ENCODE measurements around the gene TCF12.

The TCF12 gene

GRCh38 chr15:57171426-57171825 lies 253.0 kb downstream of the TCF12 start:
- no peak for DNase-seq (ENCODE audit: low read depth)

- no peak for DNase-seq (ENCODE audit: low read depth)
Measured at GRCh38 chr15:57172925-57173324, 254.5 kb downstream of the TCF12 start.

- DNase-seq (ENCODE audit: low read depth) = no peak
Measured at GRCh38 chr15:57183041-57183440, 264.6 kb downstream of the TCF12 start.

- no peak for DNase-seq (ENCODE audit: low read depth)
Measured at GRCh38 chr15:57183614-57184344, 265.3 kb downstream of the TCF12 start.

GRCh38 chr15:57184502-57184901 lies 266.1 kb downstream of the TCF12 start:
- no peak for DNase-seq (ENCODE audit: low read depth)

GRCh38 chr15:57185507-57186074 lies 267.1 kb downstream of the TCF12 start:
- no peak for DNase-seq (ENCODE audit: low read depth)

GRCh38 chr15:57189466-57189865 lies 271.0 kb downstream of the TCF12 start:
- no peak for DNase-seq (ENCODE audit: low read depth)

GRCh38 chr15:57190208-57190607 lies 271.8 kb downstream of the TCF12 start:
- no peak for DNase-seq (ENCODE audit: low read depth)

GRCh38 chr15:57193161-57193560 lies 274.7 kb downstream of the TCF12 start:
- no peak for DNase-seq (ENCODE audit: low read depth)

GRCh38 chr15:57195326-57195725 lies 276.9 kb downstream of the TCF12 start:
- DNase-seq (ENCODE audit: low read depth) = no peak

- no peak for DNase-seq (ENCODE audit: low read depth)
Measured at GRCh38 chr15:57196865-57197264, 278.4 kb downstream of the TCF12 start.

GRCh38 chr15:57198131-57198530 lies 279.7 kb downstream of the TCF12 start:
- DNase-seq (ENCODE audit: low read depth) = no peak

- DNase-seq (ENCODE audit: low read depth) = no peak
Measured at GRCh38 chr15:57198654-57199291, 280.3 kb downstream of the TCF12 start.

GRCh38 chr15:57201578-57201977 lies 283.1 kb downstream of the TCF12 start:
- no peak for DNase-seq (ENCODE audit: low read depth)

GRCh38 chr15:57203906-57204305 lies 285.5 kb downstream of the TCF12 start:
- no peak for DNase-seq (ENCODE audit: low read depth)

- DNase-seq (ENCODE audit: low read depth) = no peak
Measured at GRCh38 chr15:57205027-57205855, 286.8 kb downstream of the TCF12 start.

- DNase-seq (ENCODE audit: low read depth) = no peak
Measured at GRCh38 chr15:57205996-57206395, 287.6 kb downstream of the TCF12 start.

GRCh38 chr15:57213862-57214261 lies 295.4 kb downstream of the TCF12 start:
- DNase-seq (ENCODE audit: low read depth) = no peak

GRCh38 chr15:57215326-57215725 lies 296.9 kb downstream of the TCF12 start:
- no peak for DNase-seq (ENCODE audit: low read depth)

- DNase-seq (ENCODE audit: low read depth) = no peak
Measured at GRCh38 chr15:57215881-57216280, 297.4 kb downstream of the TCF12 start.

GRCh38 chr15:57216288-57216687 lies 297.8 kb downstream of the TCF12 start:
- DNase-seq (ENCODE audit: low read depth) = no peak

- no peak for DNase-seq (ENCODE audit: low read depth)
Measured at GRCh38 chr15:57217778-57218598, 299.5 kb downstream of the TCF12 start.

Data from T follicular helper cell (primary cell).